TTC549 (cell line): ENCODE measurements around the gene INPP5F.
"Not testable (repeated sequence)": the region's sequence is repeated elsewhere in the genome, so short reads cannot be mapped to it uniquely, and the experiment has no call there.

Experiments
- FAIRE-seq: peaks from 2 replicates; lab custom pipeline; 2012; peaks lifted over from hg19 to GRCh38; lab: Jason Lieb, UNC

Gene INPP5F

GRCh38 chr10:119869398-119869797 lies 143.5 kb downstream of the INPP5F start:
- FAIRE-seq: not testable (repeated sequence)

- no peak for FAIRE-seq
Observed at GRCh38 chr10:119871881-119872609, 146.2 kb downstream of the INPP5F start.

DNA sequence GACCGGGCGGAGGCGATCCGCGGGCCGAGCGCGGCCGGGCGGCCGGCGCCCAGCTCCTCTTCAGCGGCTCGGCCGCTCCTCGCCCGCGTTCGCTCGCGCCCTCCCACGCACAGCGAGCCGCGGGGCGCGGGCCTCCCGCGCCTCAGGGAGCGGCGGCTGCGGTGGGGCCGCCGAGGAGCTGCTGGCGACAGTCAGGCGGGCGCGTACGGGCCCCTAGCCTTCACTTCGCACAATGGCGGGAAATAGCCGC lies 146.7 kb downstream of the INPP5F start, which contains the start of gene MCMBP:
TSS of gene MCMBP (minus strand) at position 234 of the 250 bp plus-strand sequence. CDS start 259 bp downstream, outside the sequence.
- no peak for FAIRE-seq

- no peak for FAIRE-seq
Observed at GRCh38 chr10:119872860-119873681, 147.2 kb downstream of the INPP5F start.

DNA sequence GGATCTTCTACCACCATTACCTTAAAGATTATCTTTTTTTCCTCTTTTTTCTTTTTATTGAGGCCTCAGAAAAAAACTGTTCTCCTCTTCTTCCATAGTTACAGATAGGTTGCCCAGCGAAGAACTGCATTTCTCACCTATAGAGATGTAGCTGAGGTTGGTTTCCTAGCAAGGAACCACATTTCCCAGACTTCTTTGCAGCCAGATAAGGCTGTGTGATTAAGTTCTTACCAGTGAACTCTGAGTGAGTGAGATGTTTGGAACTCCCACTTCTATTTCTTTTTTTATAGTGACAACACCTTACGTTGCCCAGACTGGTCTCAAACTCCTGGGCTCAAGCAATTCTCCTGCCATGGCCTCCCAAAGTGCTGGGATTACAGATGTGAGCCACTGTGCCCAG lies 152.7 kb downstream of the INPP5F start:
- no peak for FAIRE-seq
